ENCODE results near the gene ITGAX. TPM values are rescaled to one million over a fixed set of nuclear protein-coding genes. Genes with fewer than 3 reads are reported as not detected.
"Not testable (repeated sequence)": the region's sequence is repeated elsewhere in the genome, so short reads cannot be mapped to it uniquely, and the experiment has no call there.

Gene ITGAX
- total and polyA plus RNA-seq, 2 experiments from 2014 or later = not detected

DNA sequence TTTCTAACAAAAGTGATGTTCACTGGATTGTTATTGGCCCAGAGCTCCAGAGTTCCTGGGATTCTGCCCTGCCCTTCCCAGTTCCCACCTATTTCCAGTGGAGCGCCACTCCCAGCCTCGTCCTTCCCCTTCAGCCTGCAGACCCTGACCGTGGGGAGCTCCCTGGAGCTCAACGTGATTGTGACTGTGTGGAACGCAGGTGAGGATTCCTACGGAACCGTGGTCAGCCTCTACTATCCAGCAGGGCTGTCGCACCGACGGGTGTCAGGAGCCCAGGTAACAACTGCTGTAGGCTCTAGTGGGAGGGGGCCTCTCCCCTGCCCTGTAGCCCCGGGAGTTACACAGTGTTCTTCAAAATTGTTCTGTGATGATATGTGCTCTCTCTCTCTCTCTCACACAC is 61.4 kb downstream of the ITGAX start:
- TF ChIP-seq EZH2phosphoT487 (IDR thresholded peaks at IDR 0.05; ENCODE audit: unreplicated experiment) = no peak
- TF ChIP-seq, protein P1, sequence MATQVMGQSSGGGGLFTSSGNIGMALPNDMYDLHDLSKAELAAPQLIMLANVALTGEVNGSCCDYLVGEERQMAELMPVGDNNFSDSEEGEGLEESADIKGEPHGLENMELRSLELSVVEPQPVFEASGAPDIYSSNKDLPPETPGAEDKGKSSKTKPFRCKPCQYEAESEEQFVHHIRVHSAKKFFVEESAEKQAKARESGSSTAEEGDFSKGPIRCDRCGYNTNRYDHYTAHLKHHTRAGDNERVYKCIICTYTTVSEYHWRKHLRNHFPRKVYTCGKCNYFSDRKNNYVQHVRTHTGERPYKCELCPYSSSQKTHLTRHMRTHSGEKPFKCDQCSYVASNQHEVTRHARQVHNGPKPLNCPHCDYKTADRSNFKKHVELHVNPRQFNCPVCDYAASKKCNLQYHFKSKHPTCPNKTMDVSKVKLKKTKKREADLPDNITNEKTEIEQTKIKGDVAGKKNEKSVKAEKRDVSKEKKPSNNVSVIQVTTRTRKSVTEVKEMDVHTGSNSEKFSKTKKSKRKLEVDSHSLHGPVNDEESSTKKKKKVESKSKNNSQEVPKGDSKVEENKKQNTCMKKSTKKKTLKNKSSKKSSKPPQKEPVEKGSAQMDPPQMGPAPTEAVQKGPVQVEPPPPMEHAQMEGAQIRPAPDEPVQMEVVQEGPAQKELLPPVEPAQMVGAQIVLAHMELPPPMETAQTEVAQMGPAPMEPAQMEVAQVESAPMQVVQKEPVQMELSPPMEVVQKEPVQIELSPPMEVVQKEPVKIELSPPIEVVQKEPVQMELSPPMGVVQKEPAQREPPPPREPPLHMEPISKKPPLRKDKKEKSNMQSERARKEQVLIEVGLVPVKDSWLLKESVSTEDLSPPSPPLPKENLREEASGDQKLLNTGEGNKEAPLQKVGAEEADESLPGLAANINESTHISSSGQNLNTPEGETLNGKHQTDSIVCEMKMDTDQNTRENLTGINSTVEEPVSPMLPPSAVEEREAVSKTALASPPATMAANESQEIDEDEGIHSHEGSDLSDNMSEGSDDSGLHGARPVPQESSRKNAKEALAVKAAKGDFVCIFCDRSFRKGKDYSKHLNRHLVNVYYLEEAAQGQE (IDR thresholded peaks at IDR 0.05; ENCODE audit: unreplicated experiment) = no peak
- no peak overlapping the region for H3K27ac Mint-ChIP-seq
- no peak for DNase-seq (ENCODE audit: low spot score)
- Histone ChIP-seq H3K4me2 (no peak overlapping the region), H4K20me1 (replicated peaks; ENCODE audit: insufficient read depth) (no peaks in the 10 kb centered on the region), H3K79me2 (replicated peaks; ENCODE audit: insufficient read depth) (no peaks in the 10 kb centered on the region), H3K27me3 (ENCODE audit: insufficient read depth) (no peaks in the 10 kb centered on the region), H3K4me1 (ENCODE audit: insufficient read depth) (no peaks in the 10 kb centered on the region), H3K27ac (ENCODE audit: low read depth) (no peak overlapping the region), H3K36me3 (ENCODE audit: insufficient read depth) (no peaks in the 10 kb centered on the region), H3F3A (replicated peaks; ENCODE audit: low read depth) (no peaks in the 10 kb centered on the region), H3K4me3 (no peak overlapping the region), H2AFZ (no peak overlapping the region), H3K9me2 (ENCODE audit: insufficient read depth) (no peaks in the 10 kb centered on the region)
- peaks cover 2% of the 10 kb centered on the region; the same call in 2 of the 3 replicates for H3K9me3 Mint-ChIP-seq
- no peak overlapping the region for H3K4me3 Mint-ChIP-seq
- no peaks in the 10 kb centered on the region for H3K4me1 Mint-ChIP-seq
- no peak for ATAC-seq
- peaks cover 7% of the 10 kb centered on the region for H3K27me3 Mint-ChIP-seq (ENCODE audit: insufficient read depth, low read depth, poor library complexity)
- H3K36me3 Mint-ChIP-seq (ENCODE audit: low read depth) = no peaks in the 10 kb centered on the region; the same call in 2 of the 3 replicates

DNA sequence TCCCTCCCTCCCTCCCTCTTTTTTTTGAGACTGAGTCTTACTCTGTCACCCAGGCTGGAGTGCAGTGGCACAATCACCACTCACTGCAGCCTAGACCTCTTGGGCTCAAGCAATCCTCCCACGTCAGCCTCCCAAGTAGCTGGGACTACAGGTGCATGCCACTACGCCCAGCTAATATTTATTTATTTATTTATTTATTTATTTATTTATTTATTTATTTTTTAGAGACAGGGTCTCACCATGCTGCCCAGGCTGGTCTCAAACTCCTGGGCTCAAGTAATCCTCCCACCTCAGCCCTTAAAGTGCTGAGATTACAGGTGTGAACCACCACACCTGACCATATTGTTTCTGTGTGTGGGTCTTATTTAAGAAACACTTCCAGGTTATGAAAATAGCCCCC is 62.1 kb downstream of the ITGAX start:
- not testable (repeated sequence) for H2AFZ ChIP-seq; ATAC-seq; H3K27me3 ChIP-seq (ENCODE audit: insufficient read depth); H3K27ac ChIP-seq (ENCODE audit: low read depth); H3K4me1 ChIP-seq (ENCODE audit: insufficient read depth); H4K20me1 ChIP-seq (replicated peaks; ENCODE audit: insufficient read depth); H3K9me3 Mint-ChIP-seq; H3K27me3 Mint-ChIP-seq (ENCODE audit: insufficient read depth, low read depth, poor library complexity); H3K4me3 Mint-ChIP-seq; H3F3A ChIP-seq (replicated peaks; ENCODE audit: low read depth); DNase-seq (ENCODE audit: low spot score); H3K36me3 ChIP-seq (ENCODE audit: insufficient read depth); H3K27ac Mint-ChIP-seq; H3K36me3 Mint-ChIP-seq (ENCODE audit: low read depth); H3K9me2 ChIP-seq (ENCODE audit: insufficient read depth); H3K4me1 Mint-ChIP-seq; H3K4me2 ChIP-seq; H3K4me3 ChIP-seq; H3K79me2 ChIP-seq (replicated peaks; ENCODE audit: insufficient read depth)

DNA sequence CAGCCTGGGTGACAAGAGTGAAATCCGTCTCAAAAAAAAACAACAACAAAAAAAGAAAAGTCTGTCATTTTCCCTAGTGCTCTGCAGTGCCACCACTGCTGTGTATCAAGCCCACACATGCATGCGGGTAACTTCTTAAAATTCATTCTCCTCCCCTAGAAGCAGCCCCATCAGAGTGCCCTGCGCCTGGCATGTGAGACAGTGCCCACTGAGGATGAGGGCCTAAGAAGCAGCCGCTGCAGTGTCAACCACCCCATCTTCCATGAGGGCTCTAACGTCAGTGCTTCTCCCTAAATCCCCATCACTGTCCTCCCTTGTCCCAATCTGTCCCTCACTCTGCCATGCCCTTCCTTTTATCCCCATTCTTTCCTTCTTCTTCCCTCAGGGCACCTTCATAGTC is 62.9 kb downstream of the ITGAX start:
- Histone ChIP-seq H3F3A (replicated peaks; ENCODE audit: low read depth) (no peaks in the 10 kb centered on the region), H4K20me1 (replicated peaks; ENCODE audit: insufficient read depth) (no peaks in the 10 kb centered on the region), H3K9me2 (ENCODE audit: insufficient read depth) (no peaks in the 10 kb centered on the region), H3K79me2 (replicated peaks; ENCODE audit: insufficient read depth) (no peaks in the 10 kb centered on the region), H3K36me3 (ENCODE audit: insufficient read depth) (no peaks in the 10 kb centered on the region), H3K4me2 (no peak overlapping the region), H3K27ac (ENCODE audit: low read depth) (no peak overlapping the region), H3K4me1 (ENCODE audit: insufficient read depth) (no peaks in the 10 kb centered on the region), H3K27me3 (ENCODE audit: insufficient read depth) (no peaks in the 10 kb centered on the region), H2AFZ (no peak overlapping the region), H3K4me3 (no peak overlapping the region)
- Mint-ChIP-seq H3K9me3 (peaks cover 2% of the 10 kb centered on the region; the same call in 2 of the 3 replicates), H3K27me3 (ENCODE audit: insufficient read depth, low read depth, poor library complexity) (peaks cover 7% of the 10 kb centered on the region), H3K36me3 (ENCODE audit: low read depth) (no peaks in the 10 kb centered on the region; the same call in 2 of the 3 replicates), H3K4me1 (no peaks in the 10 kb centered on the region), H3K4me3 (no peak overlapping the region), H3K27ac (no peak overlapping the region)
- ATAC-seq (no peak), DNase-seq (ENCODE audit: low spot score) (no peak)
- TF ChIP-seq, protein P2, sequence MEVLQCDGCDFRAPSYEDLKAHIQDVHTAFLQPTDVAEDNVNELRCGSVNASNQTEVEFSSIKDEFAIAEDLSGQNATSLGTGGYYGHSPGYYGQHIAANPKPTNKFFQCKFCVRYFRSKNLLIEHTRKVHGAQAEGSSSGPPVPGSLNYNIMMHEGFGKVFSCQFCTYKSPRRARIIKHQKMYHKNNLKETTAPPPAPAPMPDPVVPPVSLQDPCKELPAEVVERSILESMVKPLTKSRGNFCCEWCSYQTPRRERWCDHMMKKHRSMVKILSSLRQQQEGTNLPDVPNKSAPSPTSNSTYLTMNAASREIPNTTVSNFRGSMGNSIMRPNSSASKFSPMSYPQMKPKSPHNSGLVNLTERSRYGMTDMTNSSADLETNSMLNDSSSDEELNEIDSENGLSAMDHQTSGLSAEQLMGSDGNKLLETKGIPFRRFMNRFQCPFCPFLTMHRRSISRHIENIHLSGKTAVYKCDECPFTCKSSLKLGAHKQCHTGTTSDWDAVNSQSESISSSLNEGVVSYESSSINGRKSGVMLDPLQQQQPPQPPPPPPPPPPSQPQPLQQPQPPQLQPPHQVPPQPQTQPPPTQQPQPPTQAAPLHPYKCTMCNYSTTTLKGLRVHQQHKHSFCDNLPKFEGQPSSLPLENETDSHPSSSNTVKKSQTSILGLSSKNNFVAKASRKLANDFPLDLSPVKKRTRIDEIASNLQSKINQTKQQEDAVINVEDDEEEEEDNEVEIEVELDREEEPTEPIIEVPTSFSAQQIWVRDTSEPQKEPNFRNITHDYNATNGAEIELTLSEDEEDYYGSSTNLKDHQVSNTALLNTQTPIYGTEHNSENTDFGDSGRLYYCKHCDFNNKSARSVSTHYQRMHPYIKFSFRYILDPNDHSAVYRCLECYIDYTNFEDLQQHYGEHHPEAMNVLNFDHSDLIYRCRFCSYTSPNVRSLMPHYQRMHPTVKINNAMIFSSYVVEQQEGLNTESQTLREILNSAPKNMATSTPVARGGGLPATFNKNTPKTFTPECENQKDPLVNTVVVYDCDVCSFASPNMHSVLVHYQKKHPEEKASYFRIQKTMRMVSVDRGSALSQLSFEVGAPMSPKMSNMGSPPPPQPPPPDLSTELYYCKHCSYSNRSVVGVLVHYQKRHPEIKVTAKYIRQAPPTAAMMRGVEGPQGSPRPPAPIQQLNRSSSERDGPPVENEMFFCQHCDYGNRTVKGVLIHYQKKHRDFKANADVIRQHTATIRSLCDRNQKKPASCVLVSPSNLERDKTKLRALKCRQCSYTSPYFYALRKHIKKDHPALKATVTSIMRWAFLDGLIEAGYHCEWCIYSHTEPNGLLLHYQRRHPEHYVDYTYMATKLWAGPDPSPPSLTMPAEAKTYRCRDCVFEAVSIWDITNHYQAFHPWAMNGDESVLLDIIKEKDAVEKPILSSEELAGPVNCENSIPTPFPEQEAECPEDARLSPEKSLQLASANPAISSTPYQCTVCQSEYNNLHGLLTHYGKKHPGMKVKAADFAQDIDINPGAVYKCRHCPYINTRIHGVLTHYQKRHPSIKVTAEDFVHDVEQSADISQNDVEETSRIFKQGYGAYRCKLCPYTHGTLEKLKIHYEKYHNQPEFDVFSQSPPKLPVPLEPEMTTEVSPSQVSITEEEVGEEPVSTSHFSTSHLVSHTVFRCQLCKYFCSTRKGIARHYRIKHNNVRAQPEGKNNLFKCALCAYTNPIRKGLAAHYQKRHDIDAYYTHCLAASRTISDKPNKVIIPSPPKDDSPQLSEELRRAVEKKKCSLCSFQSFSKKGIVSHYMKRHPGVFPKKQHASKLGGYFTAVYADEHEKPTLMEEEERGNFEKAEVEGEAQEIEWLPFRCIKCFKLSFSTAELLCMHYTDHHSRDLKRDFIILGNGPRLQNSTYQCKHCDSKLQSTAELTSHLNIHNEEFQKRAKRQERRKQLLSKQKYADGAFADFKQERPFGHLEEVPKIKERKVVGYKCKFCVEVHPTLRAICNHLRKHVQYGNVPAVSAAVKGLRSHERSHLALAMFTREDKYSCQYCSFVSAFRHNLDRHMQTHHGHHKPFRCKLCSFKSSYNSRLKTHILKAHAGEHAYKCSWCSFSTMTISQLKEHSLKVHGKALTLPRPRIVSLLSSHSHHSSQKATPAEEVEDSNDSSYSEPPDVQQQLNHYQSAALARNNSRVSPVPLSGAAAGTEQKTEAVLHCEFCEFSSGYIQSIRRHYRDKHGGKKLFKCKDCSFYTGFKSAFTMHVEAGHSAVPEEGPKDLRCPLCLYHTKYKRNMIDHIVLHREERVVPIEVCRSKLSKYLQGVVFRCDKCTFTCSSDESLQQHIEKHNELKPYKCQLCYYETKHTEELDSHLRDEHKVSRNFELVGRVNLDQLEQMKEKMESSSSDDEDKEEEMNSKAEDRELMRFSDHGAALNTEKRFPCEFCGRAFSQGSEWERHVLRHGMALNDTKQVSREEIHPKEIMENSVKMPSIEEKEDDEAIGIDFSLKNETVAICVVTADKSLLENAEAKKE (CRISPR knock-in tag; IDR thresholded peaks at IDR 0.05) = no peak
- no peak for TF ChIP-seq STAT1 (IDR thresholded peaks at IDR 0.05; ENCODE audit: unreplicated experiment)

Measured in GM23338 (cell line).